ENCODE data around the gene MTMR3.

DNA sequence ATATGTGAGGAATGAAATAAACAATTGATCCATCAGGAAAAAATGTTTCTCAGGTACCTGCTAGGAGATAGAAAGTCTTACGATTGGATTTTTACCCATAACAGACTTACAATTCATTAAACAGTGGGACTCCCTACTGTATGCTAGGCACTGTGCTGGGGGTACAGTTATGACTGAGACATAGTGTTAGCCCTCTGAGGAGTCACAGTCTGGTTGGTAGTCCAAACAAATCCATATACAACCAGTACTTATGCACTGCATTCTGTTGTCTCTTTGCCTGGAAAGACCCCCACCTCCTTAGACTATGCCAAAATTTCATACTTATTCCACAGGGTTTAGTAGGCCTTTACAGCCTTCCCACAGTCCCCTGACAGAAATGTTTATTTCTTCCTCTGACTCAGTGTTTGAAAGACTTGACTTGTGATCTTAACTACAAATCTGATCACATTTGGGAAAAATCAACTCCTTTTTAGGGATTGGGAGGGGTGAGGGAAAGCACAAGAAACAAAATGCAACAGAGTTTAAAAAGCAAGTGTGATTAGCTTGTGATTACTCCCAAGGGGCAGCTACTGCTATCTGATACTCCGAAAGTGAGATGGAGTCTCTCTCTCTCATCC is 127.9 kb downstream of the MTMR3 start:
- TF ChIP-seq, protein P1, sequence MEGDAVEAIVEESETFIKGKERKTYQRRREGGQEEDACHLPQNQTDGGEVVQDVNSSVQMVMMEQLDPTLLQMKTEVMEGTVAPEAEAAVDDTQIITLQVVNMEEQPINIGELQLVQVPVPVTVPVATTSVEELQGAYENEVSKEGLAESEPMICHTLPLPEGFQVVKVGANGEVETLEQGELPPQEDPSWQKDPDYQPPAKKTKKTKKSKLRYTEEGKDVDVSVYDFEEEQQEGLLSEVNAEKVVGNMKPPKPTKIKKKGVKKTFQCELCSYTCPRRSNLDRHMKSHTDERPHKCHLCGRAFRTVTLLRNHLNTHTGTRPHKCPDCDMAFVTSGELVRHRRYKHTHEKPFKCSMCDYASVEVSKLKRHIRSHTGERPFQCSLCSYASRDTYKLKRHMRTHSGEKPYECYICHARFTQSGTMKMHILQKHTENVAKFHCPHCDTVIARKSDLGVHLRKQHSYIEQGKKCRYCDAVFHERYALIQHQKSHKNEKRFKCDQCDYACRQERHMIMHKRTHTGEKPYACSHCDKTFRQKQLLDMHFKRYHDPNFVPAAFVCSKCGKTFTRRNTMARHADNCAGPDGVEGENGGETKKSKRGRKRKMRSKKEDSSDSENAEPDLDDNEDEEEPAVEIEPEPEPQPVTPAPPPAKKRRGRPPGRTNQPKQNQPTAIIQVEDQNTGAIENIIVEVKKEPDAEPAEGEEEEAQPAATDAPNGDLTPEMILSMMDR (IDR thresholded peaks at IDR 0.05): no peak
- TF ChIP-seq POLR2A (IDR thresholded peaks at IDR 0.05): no peak
